Measurements from ENCODE around the gene REV3L.

The REV3L gene

GRCh38 chr6:111456208-111456607 is 26.8 kb downstream of the REV3L start:
- H4K20me1 ChIP-seq (ENCODE audit: control insufficient read depth, insufficient read depth, low read depth, low read length) = peaks cover 5% of the 10 kb centered on the region; the same call in 1 of the 2 replicates
- peaks cover 95% of the 10 kb centered on the region for H3K79me2 ChIP-seq (ENCODE audit: control insufficient read depth, low read length)
- TF ChIP-seq EZH2phosphoT487 (IDR thresholded peaks at IDR 0.05; ENCODE audit: borderline replicate concordance, low read length) (no peak), CTCF (IDR thresholded peaks at IDR 0.05; ENCODE audit: low read depth, low read length, poor library complexity, severe bottlenecking) (no peak)
- H3K27ac ChIP-seq (ENCODE audit: low read depth, low read length) = no peak overlapping the region
- no peaks in the 10 kb centered on the region for H3K9me2 ChIP-seq (replicated peaks; ENCODE audit: control insufficient read depth, low read length)
- no peaks in the 10 kb centered on the region for H3K4me1 ChIP-seq (ENCODE audit: control insufficient read depth, low read length)
- H3K4me3 ChIP-seq (ENCODE audit: low read length) = no peak overlapping the region
- H3K27me3 ChIP-seq (ENCODE audit: control insufficient read depth, low read length) = no peaks in the 10 kb centered on the region
- peaks cover 44% of the 10 kb centered on the region for H3K36me3 ChIP-seq (ENCODE audit: control insufficient read depth, low read length)
- no peak overlapping the region for H3K4me2 ChIP-seq (ENCODE audit: low read length)
- no peaks in the 10 kb centered on the region for H3F3A ChIP-seq (ENCODE audit: control insufficient read depth, insufficient read depth)
- H3K9me3 ChIP-seq (ENCODE audit: control insufficient read depth, insufficient read depth, low read length) = peaks cover 20% of the 10 kb centered on the region; the same call in 1 of the 2 replicates

- Histone ChIP-seq H3K9me3 (ENCODE audit: control insufficient read depth, insufficient read depth, low read length) (no peaks in the 10 kb centered on the region), H3F3A (ENCODE audit: control insufficient read depth, insufficient read depth) (no peaks in the 10 kb centered on the region), H3K4me3 (ENCODE audit: low read length) (no peak overlapping the region), H3K27ac (ENCODE audit: low read depth, low read length) (no peak overlapping the region), H3K79me2 (ENCODE audit: control insufficient read depth, low read length) (peaks cover 95% of the 10 kb centered on the region), H3K9me2 (replicated peaks; ENCODE audit: control insufficient read depth, low read length) (no peaks in the 10 kb centered on the region), H3K4me1 (ENCODE audit: control insufficient read depth, low read length) (no peaks in the 10 kb centered on the region), H3K4me2 (ENCODE audit: low read length) (no peak overlapping the region), H4K20me1 (ENCODE audit: control insufficient read depth, insufficient read depth, low read depth, low read length) (peaks cover 9% of the 10 kb centered on the region), H3K36me3 (ENCODE audit: control insufficient read depth, low read length) (peaks cover 5% of the 10 kb centered on the region), H3K27me3 (ENCODE audit: control insufficient read depth, low read length) (no peaks in the 10 kb centered on the region)
- TF ChIP-seq CTCF (IDR thresholded peaks at IDR 0.05; ENCODE audit: low read depth, low read length, poor library complexity, severe bottlenecking) (no peak), EZH2phosphoT487 (IDR thresholded peaks at IDR 0.05; ENCODE audit: borderline replicate concordance, low read length) (no peak)
Measured at GRCh38 chr6:111450636-111451035, 32.4 kb downstream of the REV3L start.

- no peaks in the 10 kb centered on the region for H3K9me3 ChIP-seq (ENCODE audit: control insufficient read depth, insufficient read depth, low read length)
- no peaks in the 10 kb centered on the region for H3K9me2 ChIP-seq (replicated peaks; ENCODE audit: control insufficient read depth, low read length)
- peaks cover 2% of the 10 kb centered on the region for H3K36me3 ChIP-seq (ENCODE audit: control insufficient read depth, low read length)
- no peaks in the 10 kb centered on the region for H3K4me1 ChIP-seq (ENCODE audit: control insufficient read depth, low read length)
- TF ChIP-seq CTCF (IDR thresholded peaks at IDR 0.05; ENCODE audit: low read depth, low read length, poor library complexity, severe bottlenecking) = no peak
- TF ChIP-seq EZH2phosphoT487 (IDR thresholded peaks at IDR 0.05; ENCODE audit: borderline replicate concordance, low read length) = no peak
- no peak overlapping the region for H3K4me3 ChIP-seq (ENCODE audit: low read length)
- no peaks in the 10 kb centered on the region for H3F3A ChIP-seq (ENCODE audit: control insufficient read depth, insufficient read depth)
- no peak overlapping the region for H3K4me2 ChIP-seq (ENCODE audit: low read length)
- H3K27me3 ChIP-seq (ENCODE audit: control insufficient read depth, low read length) = no peaks in the 10 kb centered on the region
- peaks cover 94% of the 10 kb centered on the region for H3K79me2 ChIP-seq (ENCODE audit: control insufficient read depth, low read length)
- no peak overlapping the region for H3K27ac ChIP-seq (ENCODE audit: low read depth, low read length)
- peaks cover 7% of the 10 kb centered on the region for H4K20me1 ChIP-seq (ENCODE audit: control insufficient read depth, insufficient read depth, low read depth, low read length)
Measured at GRCh38 chr6:111450087-111450486, 32.9 kb downstream of the REV3L start.
